Measurements from ENCODE around the gene TCF4.

The TCF4 gene

DNA sequence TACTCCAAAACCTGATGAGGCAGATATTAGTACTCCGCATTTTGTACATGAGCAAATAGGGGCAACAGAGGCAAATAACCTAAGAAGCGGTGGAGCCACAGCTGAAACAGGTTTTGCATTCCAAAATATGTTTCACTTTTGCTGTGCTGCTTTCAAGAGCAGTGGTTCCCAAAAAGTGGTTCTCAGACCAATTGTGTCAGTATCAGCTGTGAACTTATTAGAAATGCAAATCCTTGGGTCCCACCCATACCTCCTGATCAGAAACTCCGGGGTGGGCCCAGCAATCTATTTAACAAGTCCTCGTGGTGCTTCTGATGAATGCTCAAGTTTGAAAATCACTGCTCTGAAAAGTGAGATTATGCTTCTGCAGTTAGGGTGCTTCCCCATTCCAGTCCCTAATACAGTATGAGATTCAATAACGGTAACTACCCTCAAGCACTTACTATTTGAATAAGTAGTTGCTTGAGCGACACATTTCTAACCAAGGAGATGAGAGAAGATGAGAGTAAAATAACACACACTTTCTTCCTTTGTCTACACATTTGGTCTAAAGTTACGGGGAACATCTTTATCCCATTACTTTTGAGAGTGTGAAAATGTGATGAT lies 17.8 kb upstream of the TCF4 start:
- H3K27ac ChIP-seq (replicated peaks), result no peak overlapping the region
- H3K4me3 ChIP-seq (replicated peaks; ENCODE audit: insufficient read depth, low read length), result no peak overlapping the region
- H3K27me3 ChIP-seq (ENCODE audit: insufficient read depth, poor library complexity, severe bottlenecking), result no peaks in the 10 kb centered on the region
- TF ChIP-seq POLR2AphosphoS5 (IDR thresholded peaks at IDR 0.05; ENCODE audit: low read depth), result no peak
- TF ChIP-seq, protein P1, sequence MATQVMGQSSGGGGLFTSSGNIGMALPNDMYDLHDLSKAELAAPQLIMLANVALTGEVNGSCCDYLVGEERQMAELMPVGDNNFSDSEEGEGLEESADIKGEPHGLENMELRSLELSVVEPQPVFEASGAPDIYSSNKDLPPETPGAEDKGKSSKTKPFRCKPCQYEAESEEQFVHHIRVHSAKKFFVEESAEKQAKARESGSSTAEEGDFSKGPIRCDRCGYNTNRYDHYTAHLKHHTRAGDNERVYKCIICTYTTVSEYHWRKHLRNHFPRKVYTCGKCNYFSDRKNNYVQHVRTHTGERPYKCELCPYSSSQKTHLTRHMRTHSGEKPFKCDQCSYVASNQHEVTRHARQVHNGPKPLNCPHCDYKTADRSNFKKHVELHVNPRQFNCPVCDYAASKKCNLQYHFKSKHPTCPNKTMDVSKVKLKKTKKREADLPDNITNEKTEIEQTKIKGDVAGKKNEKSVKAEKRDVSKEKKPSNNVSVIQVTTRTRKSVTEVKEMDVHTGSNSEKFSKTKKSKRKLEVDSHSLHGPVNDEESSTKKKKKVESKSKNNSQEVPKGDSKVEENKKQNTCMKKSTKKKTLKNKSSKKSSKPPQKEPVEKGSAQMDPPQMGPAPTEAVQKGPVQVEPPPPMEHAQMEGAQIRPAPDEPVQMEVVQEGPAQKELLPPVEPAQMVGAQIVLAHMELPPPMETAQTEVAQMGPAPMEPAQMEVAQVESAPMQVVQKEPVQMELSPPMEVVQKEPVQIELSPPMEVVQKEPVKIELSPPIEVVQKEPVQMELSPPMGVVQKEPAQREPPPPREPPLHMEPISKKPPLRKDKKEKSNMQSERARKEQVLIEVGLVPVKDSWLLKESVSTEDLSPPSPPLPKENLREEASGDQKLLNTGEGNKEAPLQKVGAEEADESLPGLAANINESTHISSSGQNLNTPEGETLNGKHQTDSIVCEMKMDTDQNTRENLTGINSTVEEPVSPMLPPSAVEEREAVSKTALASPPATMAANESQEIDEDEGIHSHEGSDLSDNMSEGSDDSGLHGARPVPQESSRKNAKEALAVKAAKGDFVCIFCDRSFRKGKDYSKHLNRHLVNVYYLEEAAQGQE (IDR thresholded peaks at IDR 0.05; ENCODE audit: insufficient replicate concordance, low read depth), result no peak
- TF ChIP-seq SPI1 (IDR thresholded peaks at IDR 0.05; ENCODE audit: borderline replicate concordance, low read depth), result no peak
- TF ChIP-seq, protein P2, sequence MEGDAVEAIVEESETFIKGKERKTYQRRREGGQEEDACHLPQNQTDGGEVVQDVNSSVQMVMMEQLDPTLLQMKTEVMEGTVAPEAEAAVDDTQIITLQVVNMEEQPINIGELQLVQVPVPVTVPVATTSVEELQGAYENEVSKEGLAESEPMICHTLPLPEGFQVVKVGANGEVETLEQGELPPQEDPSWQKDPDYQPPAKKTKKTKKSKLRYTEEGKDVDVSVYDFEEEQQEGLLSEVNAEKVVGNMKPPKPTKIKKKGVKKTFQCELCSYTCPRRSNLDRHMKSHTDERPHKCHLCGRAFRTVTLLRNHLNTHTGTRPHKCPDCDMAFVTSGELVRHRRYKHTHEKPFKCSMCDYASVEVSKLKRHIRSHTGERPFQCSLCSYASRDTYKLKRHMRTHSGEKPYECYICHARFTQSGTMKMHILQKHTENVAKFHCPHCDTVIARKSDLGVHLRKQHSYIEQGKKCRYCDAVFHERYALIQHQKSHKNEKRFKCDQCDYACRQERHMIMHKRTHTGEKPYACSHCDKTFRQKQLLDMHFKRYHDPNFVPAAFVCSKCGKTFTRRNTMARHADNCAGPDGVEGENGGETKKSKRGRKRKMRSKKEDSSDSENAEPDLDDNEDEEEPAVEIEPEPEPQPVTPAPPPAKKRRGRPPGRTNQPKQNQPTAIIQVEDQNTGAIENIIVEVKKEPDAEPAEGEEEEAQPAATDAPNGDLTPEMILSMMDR (IDR thresholded peaks at IDR 0.05; ENCODE audit: insufficient read depth, low read length), result no peak
- TF ChIP-seq GABPA (IDR thresholded peaks at IDR 0.05; ENCODE audit: low read depth), result no peak
- DNase-seq (ENCODE audit: low read depth in 1 of 2, low spot score in 1 of 2), result no peak

DNA sequence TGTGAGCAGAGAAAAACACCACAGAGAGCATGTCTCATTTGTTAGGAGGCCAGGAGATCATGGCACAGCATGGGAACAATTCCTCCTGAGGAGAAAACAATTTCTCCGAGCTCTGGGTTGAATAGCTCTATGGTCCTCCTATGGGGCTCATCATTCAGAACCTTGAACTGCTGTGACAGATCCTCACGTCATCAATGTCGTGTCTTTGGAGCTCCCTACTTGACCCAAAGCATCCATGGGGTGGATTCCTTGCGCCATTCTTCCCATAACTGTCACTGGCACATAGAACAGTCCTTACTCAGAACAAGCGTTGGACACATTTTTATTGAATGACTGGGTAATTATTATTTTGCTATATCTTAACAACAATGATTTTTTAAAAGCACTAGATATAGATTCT lies 15.8 kb upstream of the TCF4 start:
- TF ChIP-seq GABPA (IDR thresholded peaks at IDR 0.05; ENCODE audit: low read depth) (no peak), SPI1 (IDR thresholded peaks at IDR 0.05; ENCODE audit: borderline replicate concordance, low read depth) (no peak), POLR2AphosphoS5 (IDR thresholded peaks at IDR 0.05; ENCODE audit: low read depth) (no peak)
- TF ChIP-seq, protein P1 (IDR thresholded peaks at IDR 0.05; ENCODE audit: insufficient replicate concordance, low read depth), result no peak
- TF ChIP-seq, protein P2 (IDR thresholded peaks at IDR 0.05; ENCODE audit: insufficient read depth, low read length), result no peak
- DNase-seq (ENCODE audit: low read depth in 1 of 2, low spot score in 1 of 2), result no peak

DNA sequence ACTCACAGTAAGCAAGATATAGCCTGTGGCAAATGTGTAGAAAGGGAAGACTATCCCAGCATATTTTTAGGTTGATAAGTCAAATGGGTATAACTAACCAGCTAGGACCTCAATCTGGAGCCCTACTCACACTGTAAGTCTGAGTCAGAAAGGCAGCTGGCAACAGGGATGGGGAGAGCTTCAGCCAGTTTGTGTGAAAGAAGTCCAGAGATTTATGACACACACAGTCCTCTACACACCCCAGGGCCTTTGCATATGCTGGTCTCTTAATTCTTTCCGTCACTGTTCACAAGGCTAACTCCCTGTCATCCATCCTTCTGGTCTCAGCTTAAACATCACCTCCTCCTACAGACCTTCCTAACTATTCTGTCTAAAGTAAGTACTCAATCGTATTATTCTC lies 5.9 kb upstream of the TCF4 start:
- no peak overlapping the region for H3K27ac ChIP-seq (replicated peaks)
- no peaks in the 10 kb centered on the region for H3K27me3 ChIP-seq (ENCODE audit: insufficient read depth, poor library complexity, severe bottlenecking)
- TF ChIP-seq SPI1 (IDR thresholded peaks at IDR 0.05; ENCODE audit: borderline replicate concordance, low read depth), result no peak
- no peak overlapping the region for H3K4me3 ChIP-seq (replicated peaks; ENCODE audit: insufficient read depth, low read length)
- no peak for DNase-seq (ENCODE audit: low read depth in 1 of 2, low spot score in 1 of 2)

More for the DNA sequence above, 15.8 kb upstream of the TCF4 start:
- no peak overlapping the region for H3K27ac ChIP-seq (replicated peaks)
- no peak overlapping the region for H3K4me3 ChIP-seq (replicated peaks; ENCODE audit: insufficient read depth, low read length)
- no peaks in the 10 kb centered on the region for H3K27me3 ChIP-seq (ENCODE audit: insufficient read depth, poor library complexity, severe bottlenecking)

DNA sequence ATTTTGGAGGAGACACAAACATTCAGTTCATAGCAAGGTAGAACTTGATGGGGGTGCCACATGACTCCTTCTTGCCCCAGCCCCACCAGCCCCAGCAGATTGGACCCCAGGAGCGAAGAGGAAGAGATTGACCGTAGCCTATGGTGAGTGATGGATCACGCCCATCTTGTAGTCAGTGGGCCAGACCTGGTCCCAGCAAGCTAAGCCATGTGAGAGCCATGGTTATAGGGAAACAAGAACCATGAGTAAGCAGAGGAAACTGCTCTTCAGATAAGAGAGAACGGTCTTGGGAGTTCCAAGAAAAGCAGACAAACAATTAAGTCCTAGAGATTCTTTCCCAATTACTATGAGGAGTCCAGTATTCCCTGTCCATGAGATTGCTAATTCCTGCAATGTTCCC lies 4.6 kb upstream of the TCF4 start:
- H3K27me3 ChIP-seq (ENCODE audit: insufficient read depth, poor library complexity, severe bottlenecking), result no peaks in the 10 kb centered on the region
- no peak overlapping the region for H3K27ac ChIP-seq (replicated peaks)
- H3K4me3 ChIP-seq (replicated peaks; ENCODE audit: insufficient read depth, low read length), result no peak overlapping the region
- DNase-seq (ENCODE audit: low read depth in 1 of 2, low spot score in 1 of 2), result no peak
- TF ChIP-seq, protein P1 (IDR thresholded peaks at IDR 0.05; ENCODE audit: insufficient replicate concordance, low read depth), result no peak
- TF ChIP-seq SPI1 (IDR thresholded peaks at IDR 0.05; ENCODE audit: borderline replicate concordance, low read depth), result no peak
- TF ChIP-seq, protein P2 (IDR thresholded peaks at IDR 0.05; ENCODE audit: insufficient read depth, low read length), result no peak
- TF ChIP-seq GABPA (IDR thresholded peaks at IDR 0.05; ENCODE audit: low read depth), result no peak
- TF ChIP-seq POLR2AphosphoS5 (IDR thresholded peaks at IDR 0.05; ENCODE audit: low read depth), result no peak

Measured in HL-60 (cell line).